HepG2 (cell line): Measurements from ENCODE around the gene VENTX. TPM values are rescaled to one million over a fixed set of nuclear protein-coding genes. Genes with fewer than 3 reads are reported as not detected.

Experiments used
- ATAC-seq: fragments of 200-7000 bp; cut with Tn5 transposase; 3 replicates; pipeline ENCODE4 v1.9.1; 2020; ENCODE audit warnings: mild to moderate bottlenecking, moderate library complexity
- BruUV-seq: library from RNA; stranded (reverse); fragments of 400-500 nt; replicated peaks from 2 replicates; lab custom pipeline; 2021; lab: Mats Ljungman, UMichigan
- CTCF ChIA-PET: fragments of 300-600 bp; formaldehyde crosslinking; extraction: SDS; loops from one replicate; lab custom pipeline; 2021; ENCODE audit warnings: low total read pairs, inconsistent platforms, low intra/inter-chr PET ratio; lab: Yijun Ruan, JAX
- POLR2A ChIA-PET: fragments of 350-600 bp; sonication (Branson Sonifier 250); formaldehyde crosslinking; loops from one replicate; lab custom pipeline; 2020; ENCODE audit warnings: antibody characterized with exemption, inconsistent platforms; lab: Yijun Ruan, JAX
- DNase-seq: peaks from one replicate; pipeline ENCODE4 v3.0.0-alpha.2; 2015; ENCODE audit warnings: low spot score
- FAIRE-seq: peaks from 3 replicates; lab custom pipeline; 2011; peaks lifted over from hg19 to GRCh38; lab: Jason Lieb, UNC
- H2AFZ ChIP-seq: one replicate; pipeline ENCODE4 v1.6.1; 2011; ENCODE audit warnings: low read length, inconsistent platforms
- H3K27ac ChIP-seq: fragments of 300-600 bp; 3 replicates; pipeline ENCODE4 v1.8.0; 2011; ENCODE audit warnings: mixed run types, mild to moderate bottlenecking, mixed read lengths, low read length, inconsistent platforms; ENCODE audit not compliant: insufficient read depth; ENCODE audit errors: extremely low read length
- H3K27me3 ChIP-seq, 2 experiments: fragments of 200-600 bp in 1 of 2; 2 replicates in 1 of 2; 3 replicates in 1 of 2; pipeline versions ENCODE4 v1.6.0 to v1.8.0; 2011; ENCODE audit warnings: low read length in 2 of 2, mild to moderate bottlenecking in 2 of 2, moderate library complexity in 2 of 2, inconsistent platforms in 1 of 2; ENCODE audit not compliant: insufficient read depth in 2 of 2, control insufficient read depth in 1 of 2
- H3K36me3 ChIP-seq, 2 experiments: fragments of 200-600 bp in 1 of 2; replicated peaks in 1 of 2; 2 replicates in 1 of 2; 3 replicates in 1 of 2; pipeline versions ENCODE4 v1.5.1 to v1.8.0; 2011; ENCODE audit warnings: low read length in 2 of 2, inconsistent platforms in 1 of 2; ENCODE audit not compliant: insufficient read depth in 2 of 2, control insufficient read depth in 1 of 2
- H3K4me1 ChIP-seq: 2 replicates; pipeline ENCODE4 v1.5.1; 2012; ENCODE audit warnings: low read length, inconsistent platforms; ENCODE audit not compliant: insufficient read depth
- H3K4me2 ChIP-seq: 2 replicates; pipeline ENCODE4 v1.6.0; 2011; ENCODE audit warnings: low read depth, low read length, inconsistent platforms
- H3K4me3 ChIP-seq, 3 experiments: fragments of 200-600 bp in 1 of 3; sonication (generic), shearing (Covaris generic) in 1 of 3; replicated peaks in 1 of 3; 2 replicates each; pipeline ENCODE4 v1.5.1; 2011 to 2016; ENCODE audit warnings: low read length in 3 of 3, inconsistent platforms in 2 of 3, low read depth in 2 of 3, mild to moderate bottlenecking in 2 of 3, control low read depth in 1 of 3, mixed read lengths in 1 of 3; ENCODE audit not compliant: insufficient read depth in 1 of 3
- H3K79me2 ChIP-seq: one replicate; pipeline ENCODE4 v1.6.1; 2011; ENCODE audit warnings: low read length, inconsistent platforms; ENCODE audit not compliant: insufficient read depth
- H3K9ac ChIP-seq: 2 replicates; pipeline ENCODE4 v1.6.0; 2011; ENCODE audit warnings: mild to moderate bottlenecking, low read depth, low read length, inconsistent platforms; ENCODE audit not compliant: insufficient read depth
- H3K9me3 ChIP-seq: 2 replicates; pipeline ENCODE4 v1.5.1; 2012; ENCODE audit warnings: mild to moderate bottlenecking, low read length
- H4K20me1 ChIP-seq: 2 replicates; pipeline ENCODE4 v1.6.0; 2011; ENCODE audit warnings: inconsistent platforms, mild to moderate bottlenecking, low read length, moderate library complexity; ENCODE audit not compliant: insufficient read depth
- GLI4 ChIP-seq: sonication (generic); formaldehyde crosslinking; IDR thresholded peaks from 2 replicates; pipeline ENCODE4 v1.5.1; 2020; ENCODE audit warnings: missing genetic modification reagents, mild to moderate bottlenecking, moderate library complexity, borderline replicate concordance
- MATR3 ChIP-seq: sonication (generic); formaldehyde crosslinking; IDR thresholded peaks from 2 replicates; pipeline ENCODE4 v1.4.0; 2020; ENCODE audit warnings: missing genetic modification reagents
- U2AF1 ChIP-seq: fragments of 200-400 bp; formaldehyde crosslinking; optimal IDR thresholded peaks from 2 replicates; pipeline ENCODE3; 2017; ENCODE audit warnings: mild to moderate bottlenecking, low read depth, low read length
- ZNF572 ChIP-seq: sonication (generic); formaldehyde crosslinking; IDR thresholded peaks from 2 replicates; pipeline ENCODE4 v1.5.1; 2020; ENCODE audit warnings: mild to moderate bottlenecking, missing genetic modification reagents
- ZNF777 ChIP-seq: sonication (generic); formaldehyde crosslinking; IDR thresholded peaks from 2 replicates; pipeline ENCODE4 v1.4.0; 2020; ENCODE audit warnings: missing genetic modification reagents
- WGBS: methylation state at CpG from one replicate; pipeline ENCODE4 v1.1.6; 2017; ENCODE audit warnings: low lambda C conversion rate; 5-methylcytosine and 5-hydroxymethylcytosine counted together
- in situ Hi-C: cut with HindIII; loops from 2 replicates; pipeline ENCODE4 v1.10.0; 2017; ENCODE audit warnings: low pct_unique_long_range_greater_than_20kb; ENCODE audit not compliant: extremely low pct_ligation_motif_present
- intact Hi-C: fragments of 100-400 bp; cut with micrococcal nuclease; formaldehyde crosslinking; loops from one replicate; pipeline ENCODE4 v1.10.0; 2022; ENCODE audit not compliant: unreplicated experiment
- polyA plus RNA-seq, 8 experiments: library from polyadenylated mRNA; depleted of rRNA in 3 of 8; stranded (reverse) in 7 of 8; unstranded in 1 of 8; fragments of >200 nt; fragmentation: Illumina TruSeq in 4 of 8; extraction: Trizol in 4 of 8; gene quantifications; 2 replicates each; pipeline versions ENCODE4 v1.2.1 to v1.2.3, GENCODE V29; 2011 to 2016; ENCODE audit warnings: low read depth in 4 of 8, missing spikeins in 1 of 8, mixed read lengths in 1 of 8; ENCODE audit not compliant: insufficient read depth in 1 of 8
- total RNA-seq, 5 experiments: library from RNA; depleted of rRNA; stranded (reverse); fragments of >200 nt; fragmentation: Illumina TruSeq; extraction: Trizol; gene quantifications; 2 replicates each; pipeline ENCODE4 v1.2.3, GENCODE V29; 2016; ENCODE audit warnings: low read depth in 1 of 5
- TF ChIP-seq, protein P1 (sequence below): sonication (generic); formaldehyde crosslinking; IDR thresholded peaks from 2 replicates; pipeline ENCODE4 v1.5.1; 2020; ENCODE audit warnings: mild to moderate bottlenecking, missing genetic modification reagents
- TF ChIP-seq, protein P2 (sequence below): sonication (generic); formaldehyde crosslinking; IDR thresholded peaks from 2 replicates; pipeline ENCODE4 v1.4.0; 2020; ENCODE audit warnings: missing genetic modification reagents, borderline replicate concordance
- TF ChIP-seq, protein P3 (sequence below): sonication (generic); formaldehyde crosslinking; IDR thresholded peaks from 2 replicates; pipeline ENCODE4 v1.4.0; 2020; ENCODE audit warnings: missing genetic modification reagents; ENCODE audit errors: not compliant biosample characterization
- TF ChIP-seq, protein P4 (sequence below): sonication (generic); formaldehyde crosslinking; IDR thresholded peaks from 2 replicates; pipeline ENCODE4 v1.4.0; 2020; ENCODE audit warnings: mild to moderate bottlenecking, missing genetic modification reagents
- TF ChIP-seq, protein P5 (sequence below): sonication (generic); formaldehyde crosslinking; conservative IDR thresholded peaks from 2 replicates; pipeline ENCODE4 v1.8.0; 2022; ENCODE audit warnings: mild to moderate bottlenecking, moderate library complexity, missing genetic modification reagents

Gene VENTX
- total and polyA plus RNA-seq, 2 of the 13 experiments (the other 11 are each of a cell fraction or from before 2014, with no cell fraction given): not detected

DNA sequence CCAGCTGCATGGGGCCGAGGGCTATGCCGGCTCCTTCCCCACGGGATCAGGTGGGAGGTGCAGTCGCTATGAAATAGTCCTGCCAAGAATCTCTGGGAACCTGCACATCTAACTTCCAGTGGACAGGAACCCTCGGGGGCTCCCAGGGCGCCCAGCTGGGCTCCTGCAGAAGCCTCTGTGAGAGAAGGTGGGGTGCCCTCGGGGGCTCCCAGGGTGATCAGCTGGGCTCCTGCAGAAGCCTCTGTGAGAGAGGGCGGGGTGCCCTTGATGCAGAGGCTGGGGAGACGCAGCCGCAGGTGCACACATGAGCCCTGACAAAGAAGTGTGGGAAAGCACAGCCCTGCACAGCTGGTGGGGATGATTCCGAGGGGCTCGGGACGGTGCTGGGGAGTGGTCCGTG is 5.9 kb downstream of the VENTX start:
- TF ChIP-seq ZNF777 (CRISPR knock-in tag) (no peak), MATR3 (CRISPR knock-in tag) (no peak), U2AF1 (no peak), GLI4 (CRISPR knock-in tag) (no peak), ZNF572 (CRISPR knock-in tag) (no peak)
- TF ChIP-seq, protein P1, sequence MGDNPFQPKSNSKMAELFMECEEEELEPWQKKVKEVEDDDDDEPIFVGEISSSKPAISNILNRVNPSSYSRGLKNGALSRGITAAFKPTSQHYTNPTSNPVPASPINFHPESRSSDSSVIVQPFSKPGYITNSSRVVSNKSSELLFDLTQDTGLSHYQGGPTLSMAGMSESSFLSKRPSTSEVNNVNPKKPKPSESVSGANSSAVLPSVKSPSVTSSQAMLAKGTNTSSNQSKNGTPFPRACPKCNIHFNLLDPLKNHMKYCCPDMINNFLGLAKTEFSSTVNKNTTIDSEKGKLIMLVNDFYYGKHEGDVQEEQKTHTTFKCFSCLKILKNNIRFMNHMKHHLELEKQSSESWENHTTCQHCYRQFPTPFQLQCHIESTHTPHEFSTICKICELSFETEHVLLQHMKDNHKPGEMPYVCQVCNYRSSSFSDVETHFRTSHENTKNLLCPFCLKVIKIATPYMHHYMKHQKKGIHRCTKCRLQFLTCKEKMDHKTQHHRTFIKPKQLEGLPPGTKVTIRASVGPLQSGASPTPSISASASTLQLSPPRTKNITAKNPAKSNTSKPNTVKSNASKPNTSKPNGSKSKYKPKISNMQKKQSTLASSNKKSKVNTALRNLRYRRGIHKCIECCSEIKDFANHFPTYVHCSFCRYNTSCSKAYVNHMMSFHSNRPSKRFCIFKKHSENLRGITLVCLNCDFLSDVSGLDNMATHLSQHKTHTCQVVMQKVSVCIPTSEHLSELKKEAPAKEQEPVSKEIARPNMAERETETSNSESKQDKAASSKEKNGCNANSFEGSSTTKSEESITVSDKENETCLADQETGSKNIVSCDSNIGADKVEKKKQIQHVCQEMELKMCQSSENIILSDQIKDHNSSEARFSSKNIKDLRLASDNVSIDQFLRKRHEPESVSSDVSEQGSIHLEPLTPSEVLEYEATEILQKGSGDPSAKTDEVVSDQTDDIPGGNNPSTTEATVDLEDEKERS: no peak
- TF ChIP-seq, protein P2, sequence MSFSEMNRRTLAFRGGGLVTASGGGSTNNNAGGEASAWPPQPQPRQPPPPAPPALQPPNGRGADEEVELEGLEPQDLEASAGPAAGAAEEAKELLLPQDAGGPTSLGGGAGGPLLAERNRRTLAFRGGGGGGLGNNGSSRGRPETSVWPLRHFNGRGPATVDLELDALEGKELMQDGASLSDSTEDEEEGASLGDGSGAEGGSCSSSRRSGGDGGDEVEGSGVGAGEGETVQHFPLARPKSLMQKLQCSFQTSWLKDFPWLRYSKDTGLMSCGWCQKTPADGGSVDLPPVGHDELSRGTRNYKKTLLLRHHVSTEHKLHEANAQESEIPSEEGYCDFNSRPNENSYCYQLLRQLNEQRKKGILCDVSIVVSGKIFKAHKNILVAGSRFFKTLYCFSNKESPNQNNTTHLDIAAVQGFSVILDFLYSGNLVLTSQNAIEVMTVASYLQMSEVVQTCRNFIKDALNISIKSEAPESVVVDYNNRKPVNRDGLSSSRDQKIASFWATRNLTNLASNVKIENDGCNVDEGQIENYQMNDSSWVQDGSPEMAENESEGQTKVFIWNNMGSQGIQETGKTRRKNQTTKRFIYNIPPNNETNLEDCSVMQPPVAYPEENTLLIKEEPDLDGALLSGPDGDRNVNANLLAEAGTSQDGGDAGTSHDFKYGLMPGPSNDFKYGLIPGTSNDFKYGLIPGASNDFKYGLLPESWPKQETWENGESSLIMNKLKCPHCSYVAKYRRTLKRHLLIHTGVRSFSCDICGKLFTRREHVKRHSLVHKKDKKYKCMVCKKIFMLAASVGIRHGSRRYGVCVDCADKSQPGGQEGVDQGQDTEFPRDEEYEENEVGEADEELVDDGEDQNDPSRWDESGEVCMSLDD (CRISPR knock-in tag): no peak
- TF ChIP-seq, protein P3, sequence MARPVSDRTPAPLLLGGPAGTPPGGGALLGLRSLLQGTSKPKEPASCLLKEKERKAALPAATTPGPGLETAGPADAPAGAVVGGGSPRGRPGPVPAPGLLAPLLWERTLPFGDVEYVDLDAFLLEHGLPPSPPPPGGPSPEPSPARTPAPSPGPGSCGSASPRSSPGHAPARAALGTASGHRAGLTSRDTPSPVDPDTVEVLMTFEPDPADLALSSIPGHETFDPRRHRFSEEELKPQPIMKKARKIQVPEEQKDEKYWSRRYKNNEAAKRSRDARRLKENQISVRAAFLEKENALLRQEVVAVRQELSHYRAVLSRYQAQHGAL (CRISPR knock-in tag): no peak
- TF ChIP-seq, protein P4, sequence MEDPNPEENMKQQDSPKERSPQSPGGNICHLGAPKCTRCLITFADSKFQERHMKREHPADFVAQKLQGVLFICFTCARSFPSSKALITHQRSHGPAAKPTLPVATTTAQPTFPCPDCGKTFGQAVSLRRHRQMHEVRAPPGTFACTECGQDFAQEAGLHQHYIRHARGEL: no peak
- TF ChIP-seq, protein P5, sequence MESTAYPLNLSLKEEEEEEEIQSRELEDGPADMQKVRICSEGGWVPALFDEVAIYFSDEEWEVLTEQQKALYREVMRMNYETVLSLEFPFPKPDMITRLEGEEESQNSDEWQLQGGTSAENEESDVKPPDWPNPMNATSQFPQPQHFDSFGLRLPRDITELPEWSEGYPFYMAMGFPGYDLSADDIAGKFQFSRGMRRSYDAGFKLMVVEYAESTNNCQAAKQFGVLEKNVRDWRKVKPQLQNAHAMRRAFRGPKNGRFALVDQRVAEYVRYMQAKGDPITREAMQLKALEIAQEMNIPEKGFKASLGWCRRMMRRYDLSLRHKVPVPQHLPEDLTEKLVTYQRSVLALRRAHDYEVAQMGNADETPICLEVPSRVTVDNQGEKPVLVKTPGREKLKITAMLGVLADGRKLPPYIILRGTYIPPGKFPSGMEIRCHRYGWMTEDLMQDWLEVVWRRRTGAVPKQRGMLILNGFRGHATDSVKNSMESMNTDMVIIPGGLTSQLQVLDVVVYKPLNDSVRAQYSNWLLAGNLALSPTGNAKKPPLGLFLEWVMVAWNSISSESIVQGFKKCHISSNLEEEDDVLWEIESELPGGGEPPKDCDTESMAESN: no peak
- no peak for DNase-seq
- H3K4me3 ChIP-seq: no peak overlapping the region
- no peak overlapping the region for H3K4me2 ChIP-seq
- no peaks in the 10 kb centered on the region for H3K36me3 ChIP-seq
- no peaks in the 10 kb centered on the region for H3K79me2 ChIP-seq
- POLR2A ChIA-PET: no interaction called here
- no peaks in the 10 kb centered on the region for H4K20me1 ChIP-seq
- no TSS peak for BruUV-seq
- CTCF ChIA-PET: no interaction called here
- FAIRE-seq: no peak
- intact Hi-C loops: no loop called here
- 36% methylated on average over 7 of the region's 14 CpGs for WGBS
- peaks cover 23% of the 10 kb centered on the region for H3K4me1 ChIP-seq
- no peaks in the 10 kb centered on the region for H3K9me3 ChIP-seq
- ATAC-seq: no peak
- in situ Hi-C loops: no loop called here
- no peak overlapping the region for H3K27ac ChIP-seq
- no peak overlapping the region for H2AFZ ChIP-seq
- no peak overlapping the region for H3K9ac ChIP-seq
- H3K27me3 ChIP-seq: peaks cover 21 to 67% of the 10 kb centered on the region in 2 experiments; a peak in 4 of 5 replicates
